Activated CD8-positive, alpha-beta T cell treated with anti-CD3 and anti-CD28 coated beads for 36 hours (primary cell): ENCODE data around the gene HOXC5. TPM values are rescaled to one million over a fixed set of nuclear protein-coding genes. Genes with fewer than 3 reads are reported as not detected.

ENCODE experiments used
- ATAC-seq: fragments of 200-7000 bp; cut with Tn5 transposase; one replicate; pipeline ENCODE4 v1.10.0; 2021; ENCODE audit warnings: mild to moderate bottlenecking, moderate library complexity
- CTCF ChIA-PET: fragments of 350-600 bp; sonication (Branson Sonifier 250); formaldehyde crosslinking; loops from one replicate; lab custom pipeline; 2021; ENCODE audit warnings: antibody characterized with exemption; lab: Charles Lee
- POLR2A ChIA-PET: fragments of 350-600 bp; sonication (Branson Sonifier 250); formaldehyde crosslinking; loops from one replicate; lab custom pipeline; 2021; ENCODE audit warnings: antibody characterized with exemption; lab: Charles Lee
- DNase-seq: peaks from one replicate; pipeline ENCODE4 v3.0.0-alpha.2; 2020
- H3K27ac Mint-ChIP-seq: one replicate; pipeline ENCODE4 v1.8.0; 2021; ENCODE audit warnings: mild to moderate bottlenecking, mixed read lengths
- H3K27me3 Mint-ChIP-seq: one replicate; pipeline ENCODE4 v1.8.0; 2021; ENCODE audit warnings: mixed read lengths
- H3K36me3 Mint-ChIP-seq: one replicate; pipeline ENCODE4 v1.8.0; 2021; ENCODE audit warnings: low read depth, mixed read lengths
- H3K4me1 Mint-ChIP-seq: one replicate; pipeline ENCODE4 v1.8.0; 2021; ENCODE audit warnings: low read depth, mixed read lengths
- H3K4me3 Mint-ChIP-seq: one replicate; pipeline ENCODE4 v1.8.0; 2021; ENCODE audit warnings: mild to moderate bottlenecking, moderate library complexity, mixed read lengths
- H3K9me3 Mint-ChIP-seq: one replicate; pipeline ENCODE4 v1.8.0; 2021; ENCODE audit warnings: mixed read lengths
- intact Hi-C: fragments of 100-400 bp; cut with micrococcal nuclease; formaldehyde crosslinking; loops from one replicate; pipeline ENCODE4 v1.10.0; 2022
- total RNA-seq, 2 experiments: library from RNA; stranded (reverse); gene quantifications; one replicate each; pipeline ENCODE4 v1.2.3, GENCODE V29; 2021
- TF ChIP-seq, protein P1 (sequence below): fragments of 200-600 bp; IDR thresholded peaks from one replicate; pipeline ENCODE4 v1.8.0; 2022; ENCODE audit warnings: antibody characterized with exemption, mild to moderate bottlenecking

Gene HOXC5
- total RNA-seq, 2 experiments from 2014 or later = not detected

DNA sequence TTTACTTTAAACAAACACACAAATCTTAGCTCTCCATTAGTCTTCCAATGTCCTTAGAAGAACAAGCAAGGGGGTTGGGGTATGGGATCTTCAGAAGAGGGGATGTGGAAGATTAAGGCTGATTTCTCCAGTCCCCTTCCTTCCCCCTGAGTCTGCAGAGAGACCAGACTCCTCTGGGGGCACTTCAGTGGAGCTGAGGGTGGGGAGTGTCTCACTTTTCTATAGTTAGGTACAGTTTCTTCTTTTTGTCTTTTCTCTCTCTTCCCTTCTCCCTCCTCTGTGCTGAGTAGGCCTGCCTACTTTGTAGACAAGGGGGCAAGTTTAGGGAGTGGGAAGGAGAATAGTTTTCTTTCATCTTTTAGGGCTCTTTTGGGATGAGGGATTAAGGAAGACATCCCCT is 23.3 kb downstream of the HOXC5 start:
- Mint-ChIP-seq H3K27me3 (peaks cover 59% of the 10 kb centered on the region), H3K4me3 (no peak overlapping the region), H3K27ac (no peak overlapping the region), H3K36me3 (no peaks in the 10 kb centered on the region), H3K4me1 (peaks cover 21% of the 10 kb centered on the region), H3K9me3 (no peaks in the 10 kb centered on the region)
- DNase-seq = no peak
- CTCF ChIA-PET = interaction anchor here (0.8 to 1.6 kb wide), 5 partner anchors 23 to 310 kb away, joined by 3 to 4 read pairs (median 4); no protein-coding TSS in a partner anchor
- intact Hi-C loops = no loop called here
- TF ChIP-seq, protein P1, sequence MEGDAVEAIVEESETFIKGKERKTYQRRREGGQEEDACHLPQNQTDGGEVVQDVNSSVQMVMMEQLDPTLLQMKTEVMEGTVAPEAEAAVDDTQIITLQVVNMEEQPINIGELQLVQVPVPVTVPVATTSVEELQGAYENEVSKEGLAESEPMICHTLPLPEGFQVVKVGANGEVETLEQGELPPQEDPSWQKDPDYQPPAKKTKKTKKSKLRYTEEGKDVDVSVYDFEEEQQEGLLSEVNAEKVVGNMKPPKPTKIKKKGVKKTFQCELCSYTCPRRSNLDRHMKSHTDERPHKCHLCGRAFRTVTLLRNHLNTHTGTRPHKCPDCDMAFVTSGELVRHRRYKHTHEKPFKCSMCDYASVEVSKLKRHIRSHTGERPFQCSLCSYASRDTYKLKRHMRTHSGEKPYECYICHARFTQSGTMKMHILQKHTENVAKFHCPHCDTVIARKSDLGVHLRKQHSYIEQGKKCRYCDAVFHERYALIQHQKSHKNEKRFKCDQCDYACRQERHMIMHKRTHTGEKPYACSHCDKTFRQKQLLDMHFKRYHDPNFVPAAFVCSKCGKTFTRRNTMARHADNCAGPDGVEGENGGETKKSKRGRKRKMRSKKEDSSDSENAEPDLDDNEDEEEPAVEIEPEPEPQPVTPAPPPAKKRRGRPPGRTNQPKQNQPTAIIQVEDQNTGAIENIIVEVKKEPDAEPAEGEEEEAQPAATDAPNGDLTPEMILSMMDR = no peak
- ATAC-seq = no peak
- POLR2A ChIA-PET = no interaction called here

DNA sequence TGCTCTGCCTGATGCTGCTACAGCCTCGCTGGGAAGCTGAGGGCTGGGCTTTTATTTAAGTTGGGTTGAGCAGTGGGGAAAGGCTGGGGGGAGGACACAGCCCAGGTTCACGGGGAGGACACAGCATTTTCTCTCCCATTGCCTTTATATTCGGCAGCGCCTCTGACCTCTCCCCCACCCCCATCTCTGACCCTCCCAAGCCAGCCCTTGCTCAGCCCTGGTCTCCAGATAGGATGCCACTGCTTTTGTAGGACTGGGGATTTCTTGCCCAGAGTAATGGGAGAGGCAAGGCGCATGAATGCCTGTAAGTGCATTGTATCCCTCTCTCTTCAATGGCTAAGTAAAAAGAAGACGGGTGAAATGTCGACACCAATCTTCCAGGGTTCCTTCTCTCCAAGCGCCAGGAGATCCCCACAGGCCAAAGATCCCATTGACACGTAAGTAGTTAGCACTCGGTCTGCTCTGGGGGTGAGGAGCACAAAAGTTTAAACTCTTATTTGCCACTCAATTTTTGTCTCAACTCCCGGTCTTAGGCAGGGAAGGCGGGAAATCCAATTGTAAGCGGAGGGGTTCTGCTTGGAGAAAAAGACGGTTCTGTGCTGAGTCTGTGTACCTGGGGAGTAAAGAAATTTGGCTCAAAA is 25.4 kb downstream of the HOXC5 start:
- H3K4me3 Mint-ChIP-seq = no peak overlapping the region
- intact Hi-C loops = no loop called here
- no peak for DNase-seq
- no peaks in the 10 kb centered on the region for H3K9me3 Mint-ChIP-seq
- CTCF ChIA-PET = interaction anchor here (1.1 kb wide), 1 partner anchor 143 kb away, joined by 3 read pairs; no protein-coding TSS in a partner anchor
- peaks cover 7% of the 10 kb centered on the region for H3K4me1 Mint-ChIP-seq
- no peak overlapping the region for H3K27ac Mint-ChIP-seq
- H3K36me3 Mint-ChIP-seq = no peaks in the 10 kb centered on the region
- no peak for ATAC-seq
- peaks cover 62% of the 10 kb centered on the region for H3K27me3 Mint-ChIP-seq
- POLR2A ChIA-PET = no interaction called here
- TF ChIP-seq, protein P1 = no peak

DNA sequence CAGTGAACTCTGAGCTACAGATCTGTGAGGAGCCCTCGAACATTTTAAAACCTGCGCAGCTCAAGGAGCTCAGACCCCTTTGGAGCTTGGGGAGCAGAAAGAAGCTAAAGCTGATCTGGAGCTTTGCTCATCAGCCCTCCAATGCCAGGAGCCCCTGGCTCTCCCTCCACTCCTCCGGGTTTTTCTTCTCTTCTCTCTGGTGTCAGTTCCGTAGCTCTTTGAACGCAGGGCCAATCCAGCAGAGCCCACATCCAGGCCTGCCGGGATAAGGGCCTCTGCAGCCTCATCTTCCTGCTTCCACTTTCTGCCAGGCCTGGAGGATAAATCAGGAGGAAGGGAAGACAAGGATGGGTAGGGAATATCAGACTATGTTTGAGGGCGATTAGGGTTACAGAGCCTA is 26.8 kb downstream of the HOXC5 start:
- Mint-ChIP-seq H3K36me3 (no peaks in the 10 kb centered on the region), H3K4me3 (no peak overlapping the region), H3K27me3 (peaks cover 58% of the 10 kb centered on the region), H3K27ac (no peak overlapping the region), H3K4me1 (peaks cover 2% of the 10 kb centered on the region), H3K9me3 (no peaks in the 10 kb centered on the region)
- TF ChIP-seq, protein P1 = no peak
- POLR2A ChIA-PET = no interaction called here
- intact Hi-C loops = no loop called here
- DNase-seq = no peak
- CTCF ChIA-PET = interaction anchor here (0.6 to 1.4 kb wide), 4 partner anchors 28 to 468 kb away, joined by 3 to 5 read pairs (median 4); no protein-coding TSS in a partner anchor
- ATAC-seq = no peak

DNA sequence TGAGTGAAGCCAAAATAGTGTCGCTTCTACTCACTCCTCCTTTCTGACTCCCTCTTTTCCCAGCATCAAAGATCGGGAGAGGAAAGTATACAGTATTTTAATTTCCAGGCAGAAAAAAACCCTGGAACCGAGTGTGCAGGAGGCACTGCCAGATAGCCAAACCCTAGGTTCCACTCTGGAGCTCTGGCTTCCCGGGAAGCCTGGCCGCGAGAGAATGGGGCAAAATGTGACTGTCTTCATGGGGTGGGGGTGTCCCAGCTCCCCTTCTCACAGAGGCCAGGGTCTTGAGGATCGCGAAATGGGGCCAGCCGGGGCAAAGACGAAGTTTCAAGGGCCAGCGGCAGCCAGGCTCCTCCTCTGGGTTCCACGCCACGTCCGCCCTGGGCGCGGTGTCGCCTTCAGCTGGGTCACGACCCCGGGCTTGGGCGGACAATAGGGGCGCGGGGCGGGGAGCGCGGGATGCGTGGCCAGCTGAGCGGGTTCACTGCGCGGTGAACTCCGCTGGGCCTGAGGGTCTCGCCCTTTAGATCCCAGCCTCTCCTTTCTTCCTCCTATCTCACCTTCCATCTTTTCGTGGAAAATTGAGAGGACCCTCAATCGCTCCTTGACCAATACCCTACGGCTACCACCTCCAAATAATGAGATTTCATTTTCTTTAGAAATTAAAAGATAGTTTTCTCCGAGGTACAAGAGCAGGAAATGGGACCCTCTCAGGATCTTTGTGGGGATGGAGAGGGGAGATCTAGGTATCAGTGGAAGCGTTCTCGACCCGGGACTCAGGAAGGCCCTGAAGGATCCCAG is 27.5 kb downstream of the HOXC5 start:
- DNase-seq = no peak
- H3K4me1 Mint-ChIP-seq = no peaks in the 10 kb centered on the region
- ATAC-seq = no peak
- POLR2A ChIA-PET = no interaction called here
- no peak overlapping the region for H3K4me3 Mint-ChIP-seq
- H3K27ac Mint-ChIP-seq = no peak overlapping the region
- TF ChIP-seq, protein P1 = no peak
- CTCF ChIA-PET = interaction anchor here (1.3 to 1.4 kb wide), 2 partner anchors 28 to 54 kb away, joined by 4 to 5 read pairs; no protein-coding TSS in a partner anchor
- H3K27me3 Mint-ChIP-seq = peaks cover 56% of the 10 kb centered on the region
- H3K9me3 Mint-ChIP-seq = no peaks in the 10 kb centered on the region
- no peaks in the 10 kb centered on the region for H3K36me3 Mint-ChIP-seq
- intact Hi-C loops = no loop called here
